Colonic mucosa (tissue), 4 donors: Measurements from ENCODE around the gene RNF4. TPM values are rescaled to one million over a fixed set of nuclear protein-coding genes. Genes with fewer than 3 reads are reported as not detected.

Source experiments
- DNase-seq: peaks from one replicate; pipeline ENCODE4 v3.0.0-alpha.2; 2020
- H3K27ac ChIP-seq: fragments of 200-600 bp; one replicate; pipeline ENCODE4 v1.8.0; 2021
- H3K27me3 ChIP-seq: fragments of 200-600 bp; one replicate; pipeline ENCODE4 v1.8.0; 2021
- H3K36me3 ChIP-seq: fragments of 200-600 bp; one replicate; pipeline ENCODE4 v1.8.0; 2021
- H3K4me1 ChIP-seq: fragments of 200-600 bp; one replicate; pipeline ENCODE4 v1.8.0; 2021; ENCODE audit warnings: mild to moderate bottlenecking
- H3K4me3 ChIP-seq: fragments of 200-600 bp; one replicate; pipeline ENCODE4 v1.8.0; 2021
- H3K9ac ChIP-seq, 2 donors: one replicate each; pipeline ENCODE4 v1.7.0; 2013; ENCODE audit warnings: control low read depth in 2 of 2, low read depth in 2 of 2, low read length in 2 of 2
- H3K9me3 ChIP-seq: fragments of 200-600 bp; one replicate; pipeline ENCODE4 v1.8.0; 2021
- intact Hi-C: fragments of 100-400 bp; cut with DNase I; formaldehyde crosslinking; loops from one replicate; pipeline ENCODE4 v1.14.1; 2022
- total RNA-seq, 2 donors: library from RNA; stranded (reverse); fragmentation: NEBNext Ultra II Directional in 1 of 2; extraction: Animal tissue kit (Norgen Biotek cat#: 25700) in 1 of 2; gene quantifications; one replicate each; pipeline ENCODE4 v1.2.1, GENCODE V29; 2021
- TF ChIP-seq, protein P1 (sequence below): fragments of 200-600 bp; IDR thresholded peaks from one replicate; pipeline ENCODE4 v1.8.0; 2022; ENCODE audit warnings: antibody characterized with exemption, mild to moderate bottlenecking
- donor health status: healthy.
- donor health status: DM: no; HTN: no; CAD: no.
- donor health status: DM: no; HTN: no; CAD: no.

The RNF4 gene
- total RNA-seq, 2 donors from 2014 or later, result 50.1 to 51.1 TPM

GRCh38 chr4:2424581-2424980, 44.3 kb upstream of the RNF4 start:
- intact Hi-C loops, result no loop called here
- Histone ChIP-seq H3K9ac (no peak overlapping the region), H3K4me1 (no peaks in the 10 kb centered on the region), H3K9me3 (no peaks in the 10 kb centered on the region), H3K27ac (no peak overlapping the region), H3K36me3 (no peaks in the 10 kb centered on the region), H3K4me3 (no peak overlapping the region), H3K27me3 (no peaks in the 10 kb centered on the region)
- DNase-seq, result no peak
- TF ChIP-seq, protein P1, sequence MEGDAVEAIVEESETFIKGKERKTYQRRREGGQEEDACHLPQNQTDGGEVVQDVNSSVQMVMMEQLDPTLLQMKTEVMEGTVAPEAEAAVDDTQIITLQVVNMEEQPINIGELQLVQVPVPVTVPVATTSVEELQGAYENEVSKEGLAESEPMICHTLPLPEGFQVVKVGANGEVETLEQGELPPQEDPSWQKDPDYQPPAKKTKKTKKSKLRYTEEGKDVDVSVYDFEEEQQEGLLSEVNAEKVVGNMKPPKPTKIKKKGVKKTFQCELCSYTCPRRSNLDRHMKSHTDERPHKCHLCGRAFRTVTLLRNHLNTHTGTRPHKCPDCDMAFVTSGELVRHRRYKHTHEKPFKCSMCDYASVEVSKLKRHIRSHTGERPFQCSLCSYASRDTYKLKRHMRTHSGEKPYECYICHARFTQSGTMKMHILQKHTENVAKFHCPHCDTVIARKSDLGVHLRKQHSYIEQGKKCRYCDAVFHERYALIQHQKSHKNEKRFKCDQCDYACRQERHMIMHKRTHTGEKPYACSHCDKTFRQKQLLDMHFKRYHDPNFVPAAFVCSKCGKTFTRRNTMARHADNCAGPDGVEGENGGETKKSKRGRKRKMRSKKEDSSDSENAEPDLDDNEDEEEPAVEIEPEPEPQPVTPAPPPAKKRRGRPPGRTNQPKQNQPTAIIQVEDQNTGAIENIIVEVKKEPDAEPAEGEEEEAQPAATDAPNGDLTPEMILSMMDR, result no peak

DNA sequence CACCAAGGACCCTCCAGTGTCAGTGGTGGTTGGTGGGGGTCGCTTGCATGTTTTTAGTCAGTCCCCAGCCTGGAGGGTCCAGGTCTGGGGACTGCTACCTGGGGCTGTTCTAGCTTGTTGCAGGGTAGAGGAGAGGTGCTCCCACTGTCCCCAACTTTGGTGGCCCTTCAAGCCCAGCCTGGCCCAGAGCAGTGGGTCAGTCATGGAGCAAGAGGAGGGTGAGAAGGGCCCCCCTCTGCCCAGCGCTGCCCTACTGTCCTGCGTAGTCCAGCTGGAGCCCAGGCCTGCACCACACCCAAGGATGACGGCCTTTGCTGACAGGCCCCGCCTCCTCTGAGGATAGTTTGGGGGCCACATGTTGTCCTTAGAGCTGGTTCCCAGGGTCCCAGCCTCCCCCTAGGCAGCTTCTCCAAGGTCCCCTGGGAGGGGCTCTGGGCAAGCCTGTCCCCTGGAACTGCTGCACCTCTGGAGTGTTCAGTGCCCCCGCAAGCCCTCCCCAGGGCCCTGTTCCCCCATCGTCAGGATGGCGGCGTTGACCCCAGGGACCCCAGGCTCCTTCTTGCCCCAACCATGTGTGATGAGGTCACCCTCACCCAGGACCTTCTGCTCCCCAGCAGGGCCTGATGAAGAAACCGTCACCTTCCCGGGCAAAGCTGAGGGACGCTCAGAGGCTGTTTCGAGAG, 43.4 kb upstream of the RNF4 start:
- H3K9me3 ChIP-seq, result no peaks in the 10 kb centered on the region
- TF ChIP-seq, protein P1, result no peak
- intact Hi-C loops, result no loop called here
- no peak for DNase-seq
- no peaks in the 10 kb centered on the region for H3K27me3 ChIP-seq
- H3K9ac ChIP-seq, result no peak overlapping the region
- no peak overlapping the region for H3K27ac ChIP-seq
- no peak overlapping the region for H3K4me3 ChIP-seq
- no peaks in the 10 kb centered on the region for H3K4me1 ChIP-seq
- H3K36me3 ChIP-seq, result no peaks in the 10 kb centered on the region

DNA sequence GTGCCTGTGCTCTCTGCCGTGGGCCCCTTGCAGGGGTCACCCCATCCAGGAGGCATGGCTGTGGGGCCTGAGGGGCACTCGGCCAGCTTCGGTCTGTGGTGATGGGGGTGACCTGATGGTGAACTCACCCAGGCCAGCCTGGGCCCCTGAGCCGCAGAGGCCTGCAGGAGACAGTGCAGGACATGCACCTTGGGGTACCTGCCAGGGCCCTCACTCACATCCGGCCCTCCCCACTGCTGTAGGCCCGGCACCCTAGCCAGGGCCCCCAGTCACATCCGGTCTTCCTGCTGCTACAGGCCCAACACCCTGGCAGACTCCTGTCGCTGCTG, 42.9 kb upstream of the RNF4 start:
- TF ChIP-seq, protein P1, result no peak
- intact Hi-C loops, result no loop called here
- H3K9me3 ChIP-seq, result no peaks in the 10 kb centered on the region
- no peak overlapping the region for H3K27ac ChIP-seq
- no peak overlapping the region for H3K4me3 ChIP-seq
- H3K27me3 ChIP-seq, result no peaks in the 10 kb centered on the region
- H3K36me3 ChIP-seq, result no peaks in the 10 kb centered on the region
- DNase-seq, result no peak
- H3K9ac ChIP-seq, result no peak overlapping the region
- no peaks in the 10 kb centered on the region for H3K4me1 ChIP-seq

- Histone ChIP-seq H3K9ac (no peak overlapping the region), H3K27ac (no peak overlapping the region), H3K27me3 (no peaks in the 10 kb centered on the region), H3K4me3 (no peak overlapping the region), H3K36me3 (no peaks in the 10 kb centered on the region), H3K9me3 (no peaks in the 10 kb centered on the region), H3K4me1 (no peaks in the 10 kb centered on the region)
- DNase-seq, result no peak
- intact Hi-C loops, result no loop called here
- TF ChIP-seq, protein P1, result no peak
Measured at GRCh38 chr4:2426711-2427275, 42.1 kb upstream of the RNF4 start.

- TF ChIP-seq, protein P1, result no peak
- Histone ChIP-seq H3K27ac (no peak overlapping the region), H3K9me3 (no peaks in the 10 kb centered on the region), H3K9ac (no peak overlapping the region), H3K4me1 (no peaks in the 10 kb centered on the region), H3K4me3 (no peak overlapping the region), H3K27me3 (no peaks in the 10 kb centered on the region), H3K36me3 (no peaks in the 10 kb centered on the region)
- no peak for DNase-seq
- intact Hi-C loops, result no loop called here
Measured at GRCh38 chr4:2427383-2428334, 41.2 kb upstream of the RNF4 start.
